M059J (cell line): ENCODE results near the gene KRT35. TPM values are rescaled to one million over a fixed set of nuclear protein-coding genes. Genes with fewer than 3 reads are reported as not detected.

Source experiments
- total RNA-seq: library from RNA; depleted of rRNA; stranded (reverse); fragments of >200 nt; shearing (Covaris generic); gene quantifications from 2 replicates; pipeline ENCODE4 v1.2.3, GENCODE V29; 2014; rRNA removed

Gene KRT35
- total RNA-seq, 1 experiment from 2014 or later: not detected

Other genes with a start within 250 kb of the KRT35 start
- not detected in 2 replicates for gene KRTAP9-3, start 248.7 kb downstream of the KRT35 start, total RNA-seq
- not detected in 2 replicates for gene KRTAP9-8, start 243.2 kb downstream of the KRT35 start, total RNA-seq
- gene KRTAP9-4, start 231.5 kb downstream of the KRT35 start, total RNA-seq: not detected in 2 replicates
- gene KRTAP9-9, start 225.8 kb downstream of the KRT35 start, total RNA-seq: not detected in 2 replicates
- gene KRTAP9-6, start 215.8 kb downstream of the KRT35 start, total RNA-seq: not detected in 2 replicates
- gene KRTAP9-7, start 205.5 kb downstream of the KRT35 start, total RNA-seq: not detected in 2 replicates
- gene KRTAP29-1, start 178.3 kb downstream of the KRT35 start, total RNA-seq: not detected in 2 replicates
- not detected in 2 replicates for gene KRTAP16-1, start 171.8 kb downstream of the KRT35 start, total RNA-seq
- not detected in 2 replicates for gene KRTAP17-1, start 165.4 kb downstream of the KRT35 start, total RNA-seq
- gene KRT33A, start 130.3 kb downstream of the KRT35 start, total RNA-seq: 0.17 TPM in 1 of 2 replicates, not detected in the other
- 1.3 TPM in 1 of 2 replicates, not detected in the other for gene KRT33B, start 111.3 kb downstream of the KRT35 start, total RNA-seq
- 6.7 and 7.6 TPM in 2 replicates for gene KRT34, start 98.8 kb downstream of the KRT35 start, total RNA-seq
- not detected in 2 replicates for gene KRT31, start 83.5 kb downstream of the KRT35 start, total RNA-seq
- gene KRT37, start 56.6 kb downstream of the KRT35 start, total RNA-seq: not detected in 2 replicates
- gene KRT38, start 40.2 kb downstream of the KRT35 start, total RNA-seq: not detected in 2 replicates
- 0.05 TPM in 1 of 2 replicates, not detected in the other for gene KRT32, start 13.8 kb downstream of the KRT35 start, total RNA-seq
- 0.07 TPM in 1 of 2 replicates, not detected in the other for gene KRT36, start 8.8 kb upstream of the KRT35 start, total RNA-seq
- 0.34 TPM in 1 of 2 replicates, not detected in the other for gene KRT13, start 24.5 kb upstream of the KRT35 start, total RNA-seq
- 6.3 and 10.2 TPM in 2 replicates for gene KRT15, start 37.7 kb upstream of the KRT35 start, total RNA-seq
- 0.69 and 1.6 TPM in 2 replicates for gene KRT19, start 47.2 kb upstream of the KRT35 start, total RNA-seq
- not detected in 2 replicates for gene KRT9, start 90.9 kb upstream of the KRT35 start, total RNA-seq
- gene KRT14, start 105.7 kb upstream of the KRT35 start, total RNA-seq: 0.27 TPM in 1 of 2 replicates, not detected in the other
- 0.15 and 0.34 TPM in 2 replicates for gene KRT16, start 131.6 kb upstream of the KRT35 start, total RNA-seq
- gene KRT17, start 143.4 kb upstream of the KRT35 start, total RNA-seq: 6.7 and 8.5 TPM in 2 replicates
- 54.4 and 64.1 TPM in 2 replicates for gene EIF1, start 207.7 kb upstream of the KRT35 start, total RNA-seq
- not detected in 2 replicates for gene GAST, start 231.2 kb upstream of the KRT35 start, total RNA-seq